SU-DHL-6 (cell line): ENCODE data around the gene NFATC1.

Experiments
- EZH2phosphoT487 ChIP-seq: fragments of 200-600 bp; sonication (generic), shearing (Covaris generic); conservative IDR thresholded peaks from 2 replicates; pipeline ENCODE4 v1.6.1; 2018; ENCODE audit warnings: mild to moderate bottlenecking, antibody characterized with exemption, low read length, moderate library complexity, mixed read lengths
- TF ChIP-seq, protein P1 (sequence below): fragments of 200-600 bp; sonication (generic); IDR thresholded peaks from one replicate; pipeline ENCODE4 v1.5.1; 2017; ENCODE audit warnings: antibody characterized with exemption, mild to moderate bottlenecking, low read length, moderate library complexity; ENCODE audit not compliant: insufficient read depth, poor library complexity, severe bottlenecking

GRCh38 chr18:79520478-79521390 lies 125.0 kb downstream of the NFATC1 start:
- TF ChIP-seq, protein P1, sequence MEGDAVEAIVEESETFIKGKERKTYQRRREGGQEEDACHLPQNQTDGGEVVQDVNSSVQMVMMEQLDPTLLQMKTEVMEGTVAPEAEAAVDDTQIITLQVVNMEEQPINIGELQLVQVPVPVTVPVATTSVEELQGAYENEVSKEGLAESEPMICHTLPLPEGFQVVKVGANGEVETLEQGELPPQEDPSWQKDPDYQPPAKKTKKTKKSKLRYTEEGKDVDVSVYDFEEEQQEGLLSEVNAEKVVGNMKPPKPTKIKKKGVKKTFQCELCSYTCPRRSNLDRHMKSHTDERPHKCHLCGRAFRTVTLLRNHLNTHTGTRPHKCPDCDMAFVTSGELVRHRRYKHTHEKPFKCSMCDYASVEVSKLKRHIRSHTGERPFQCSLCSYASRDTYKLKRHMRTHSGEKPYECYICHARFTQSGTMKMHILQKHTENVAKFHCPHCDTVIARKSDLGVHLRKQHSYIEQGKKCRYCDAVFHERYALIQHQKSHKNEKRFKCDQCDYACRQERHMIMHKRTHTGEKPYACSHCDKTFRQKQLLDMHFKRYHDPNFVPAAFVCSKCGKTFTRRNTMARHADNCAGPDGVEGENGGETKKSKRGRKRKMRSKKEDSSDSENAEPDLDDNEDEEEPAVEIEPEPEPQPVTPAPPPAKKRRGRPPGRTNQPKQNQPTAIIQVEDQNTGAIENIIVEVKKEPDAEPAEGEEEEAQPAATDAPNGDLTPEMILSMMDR = no peak
- TF ChIP-seq EZH2phosphoT487 = no peak
